HepG2 (cell line): Measurements from ENCODE around the gene FAM53B.

Experiments used
- CREB1 ChIP-seq, 2 experiments: fragments of 450-650 bp in 1 of 2; IDR thresholded peaks; 2 replicates each; pipeline ENCODE4 v1.6.1; 2016 to 2017; ENCODE audit warnings: control low read depth in 1 of 2, mild to moderate bottlenecking in 1 of 2, missing compliant biosample characterization in 1 of 2, missing genetic modification characterization in 1 of 2
- HNRNPLL ChIP-seq: fragments of 200-400 bp; formaldehyde crosslinking; IDR thresholded peaks from 2 replicates; pipeline ENCODE4 v1.6.1; 2017; ENCODE audit warnings: mild to moderate bottlenecking, low read depth, low read length; ENCODE audit not compliant: poor library complexity, severe bottlenecking
- SMARCC2 ChIP-seq: fragments of 450-650 bp; IDR thresholded peaks from 2 replicates; pipeline ENCODE4 v1.6.1; 2017; ENCODE audit warnings: antibody characterized with exemption, mild to moderate bottlenecking
- STAT5B ChIP-seq: sonication (generic); formaldehyde crosslinking; IDR thresholded peaks from 2 replicates; pipeline ENCODE4 v1.4.0; 2020; ENCODE audit warnings: missing genetic modification reagents
- ZBTB1 ChIP-seq: sonication (generic); formaldehyde crosslinking; IDR thresholded peaks from 2 replicates; pipeline ENCODE4 v1.4.0; 2020; ENCODE audit warnings: missing genetic modification reagents, borderline replicate concordance
- ZNF263 ChIP-seq: sonication (generic); formaldehyde crosslinking; IDR thresholded peaks from 2 replicates; pipeline ENCODE4 v1.4.0; 2020; ENCODE audit warnings: missing genetic modification reagents
- ZNF556 ChIP-seq: sonication (generic); formaldehyde crosslinking; IDR thresholded peaks from 2 replicates; pipeline ENCODE4 v1.4.0; 2020; ENCODE audit warnings: mild to moderate bottlenecking, missing genetic modification reagents, borderline replicate concordance
- TF ChIP-seq, protein P1 (sequence below): fragments of 450-650 bp; IDR thresholded peaks from 2 replicates; pipeline ENCODE4 v1.6.1; 2017; ENCODE audit warnings: mild to moderate bottlenecking
- TF ChIP-seq, protein P2 (sequence below): sonication (generic); formaldehyde crosslinking; IDR thresholded peaks from 2 replicates; pipeline ENCODE4 v1.4.0; 2020; ENCODE audit warnings: missing genetic modification reagents
- TF ChIP-seq, protein P3 (sequence below), 2 experiments: fragments of 450-650 bp in 1 of 2; sonication (generic) in 1 of 2; formaldehyde crosslinking in 1 of 2; IDR thresholded peaks; 2 replicates each; pipeline versions ENCODE4 v1.6.1 to v1.8.0; 2016 to 2022; ENCODE audit warnings: antibody characterized with exemption in 1 of 2, mild to moderate bottlenecking in 1 of 2, missing genetic modification reagents in 1 of 2
- TF ChIP-seq, protein P4 (sequence below): sonication (generic); formaldehyde crosslinking; IDR thresholded peaks from 2 replicates; pipeline ENCODE4 v1.5.1; 2020; ENCODE audit warnings: mild to moderate bottlenecking, missing genetic modification reagents, moderate library complexity

DNA sequence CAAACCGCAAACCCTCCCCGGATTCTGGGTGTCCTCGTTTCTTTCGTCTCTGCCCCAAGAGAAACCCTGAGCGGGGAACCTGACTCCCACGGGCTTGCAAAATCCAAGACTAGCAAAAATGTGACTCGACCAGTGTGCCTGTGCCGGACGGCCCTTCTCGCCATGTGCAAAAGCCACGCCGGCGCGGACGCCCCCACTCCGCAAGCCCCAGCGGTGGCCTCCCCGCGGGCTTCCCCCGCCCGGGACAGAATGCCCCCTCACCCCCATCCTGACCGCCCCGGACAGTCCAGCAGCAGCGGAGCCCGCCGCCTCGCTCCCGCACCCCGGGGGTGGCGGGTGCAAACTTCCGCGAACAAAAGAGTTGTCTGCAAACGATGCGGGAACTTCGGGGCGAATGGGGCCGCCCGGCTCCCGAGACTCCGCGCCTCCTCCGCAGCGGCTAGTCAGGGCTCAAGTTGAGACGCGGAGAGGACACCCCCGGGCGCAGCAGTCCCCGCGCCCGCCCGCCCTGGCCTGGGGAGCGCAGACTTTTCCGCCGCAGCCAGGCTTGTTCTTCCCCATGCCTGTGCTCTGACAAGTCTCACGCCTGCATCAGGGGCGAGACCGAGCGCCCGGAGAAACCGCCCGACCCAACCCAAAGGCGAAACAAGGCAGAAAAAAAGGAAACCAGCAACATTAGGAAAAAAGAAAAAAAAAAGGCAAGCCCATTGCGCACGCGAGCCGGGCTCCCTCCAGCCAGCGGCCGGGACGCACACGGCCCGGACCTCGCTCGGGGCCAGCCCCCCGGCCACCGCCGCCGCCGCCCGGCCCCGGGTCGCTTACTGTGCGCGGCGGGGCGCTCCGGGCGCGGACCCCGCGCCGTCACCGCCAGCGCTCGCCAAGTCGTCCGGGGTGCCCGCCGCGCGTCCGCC, 732 bp downstream of the FAM53B start:
- TF ChIP-seq, protein P1, sequence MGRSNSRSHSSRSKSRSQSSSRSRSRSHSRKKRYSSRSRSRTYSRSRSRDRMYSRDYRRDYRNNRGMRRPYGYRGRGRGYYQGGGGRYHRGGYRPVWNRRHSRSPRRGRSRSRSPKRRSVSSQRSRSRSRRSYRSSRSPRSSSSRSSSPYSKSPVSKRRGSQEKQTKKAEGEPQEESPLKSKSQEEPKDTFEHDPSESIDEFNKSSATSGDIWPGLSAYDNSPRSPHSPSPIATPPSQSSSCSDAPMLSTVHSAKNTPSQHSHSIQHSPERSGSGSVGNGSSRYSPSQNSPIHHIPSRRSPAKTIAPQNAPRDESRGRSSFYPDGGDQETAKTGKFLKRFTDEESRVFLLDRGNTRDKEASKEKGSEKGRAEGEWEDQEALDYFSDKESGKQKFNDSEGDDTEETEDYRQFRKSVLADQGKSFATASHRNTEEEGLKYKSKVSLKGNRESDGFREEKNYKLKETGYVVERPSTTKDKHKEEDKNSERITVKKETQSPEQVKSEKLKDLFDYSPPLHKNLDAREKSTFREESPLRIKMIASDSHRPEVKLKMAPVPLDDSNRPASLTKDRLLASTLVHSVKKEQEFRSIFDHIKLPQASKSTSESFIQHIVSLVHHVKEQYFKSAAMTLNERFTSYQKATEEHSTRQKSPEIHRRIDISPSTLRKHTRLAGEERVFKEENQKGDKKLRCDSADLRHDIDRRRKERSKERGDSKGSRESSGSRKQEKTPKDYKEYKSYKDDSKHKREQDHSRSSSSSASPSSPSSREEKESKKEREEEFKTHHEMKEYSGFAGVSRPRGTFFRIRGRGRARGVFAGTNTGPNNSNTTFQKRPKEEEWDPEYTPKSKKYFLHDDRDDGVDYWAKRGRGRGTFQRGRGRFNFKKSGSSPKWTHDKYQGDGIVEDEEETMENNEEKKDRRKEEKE, result no peak
- TF ChIP-seq, protein P2, sequence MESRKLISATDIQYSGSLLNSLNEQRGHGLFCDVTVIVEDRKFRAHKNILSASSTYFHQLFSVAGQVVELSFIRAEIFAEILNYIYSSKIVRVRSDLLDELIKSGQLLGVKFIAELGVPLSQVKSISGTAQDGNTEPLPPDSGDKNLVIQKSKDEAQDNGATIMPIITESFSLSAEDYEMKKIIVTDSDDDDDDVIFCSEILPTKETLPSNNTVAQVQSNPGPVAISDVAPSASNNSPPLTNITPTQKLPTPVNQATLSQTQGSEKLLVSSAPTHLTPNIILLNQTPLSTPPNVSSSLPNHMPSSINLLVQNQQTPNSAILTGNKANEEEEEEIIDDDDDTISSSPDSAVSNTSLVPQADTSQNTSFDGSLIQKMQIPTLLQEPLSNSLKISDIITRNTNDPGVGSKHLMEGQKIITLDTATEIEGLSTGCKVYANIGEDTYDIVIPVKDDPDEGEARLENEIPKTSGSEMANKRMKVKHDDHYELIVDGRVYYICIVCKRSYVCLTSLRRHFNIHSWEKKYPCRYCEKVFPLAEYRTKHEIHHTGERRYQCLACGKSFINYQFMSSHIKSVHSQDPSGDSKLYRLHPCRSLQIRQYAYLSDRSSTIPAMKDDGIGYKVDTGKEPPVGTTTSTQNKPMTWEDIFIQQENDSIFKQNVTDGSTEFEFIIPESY (CRISPR knock-in tag), result no peak
- TF ChIP-seq CREB1 (IDR thresholded peaks at IDR 0.05) (no peak), CREB1 (CRISPR knock-in tag; IDR thresholded peaks at IDR 0.05) (no peak), ZNF263 (no peak), STAT5B (CRISPR knock-in tag) (no peak), ZBTB1 (CRISPR knock-in tag) (no peak), SMARCC2 (no peak), HNRNPLL (peak; percentile 51), ZNF556 (CRISPR knock-in tag) (no peak)
- TF ChIP-seq, protein P3, sequence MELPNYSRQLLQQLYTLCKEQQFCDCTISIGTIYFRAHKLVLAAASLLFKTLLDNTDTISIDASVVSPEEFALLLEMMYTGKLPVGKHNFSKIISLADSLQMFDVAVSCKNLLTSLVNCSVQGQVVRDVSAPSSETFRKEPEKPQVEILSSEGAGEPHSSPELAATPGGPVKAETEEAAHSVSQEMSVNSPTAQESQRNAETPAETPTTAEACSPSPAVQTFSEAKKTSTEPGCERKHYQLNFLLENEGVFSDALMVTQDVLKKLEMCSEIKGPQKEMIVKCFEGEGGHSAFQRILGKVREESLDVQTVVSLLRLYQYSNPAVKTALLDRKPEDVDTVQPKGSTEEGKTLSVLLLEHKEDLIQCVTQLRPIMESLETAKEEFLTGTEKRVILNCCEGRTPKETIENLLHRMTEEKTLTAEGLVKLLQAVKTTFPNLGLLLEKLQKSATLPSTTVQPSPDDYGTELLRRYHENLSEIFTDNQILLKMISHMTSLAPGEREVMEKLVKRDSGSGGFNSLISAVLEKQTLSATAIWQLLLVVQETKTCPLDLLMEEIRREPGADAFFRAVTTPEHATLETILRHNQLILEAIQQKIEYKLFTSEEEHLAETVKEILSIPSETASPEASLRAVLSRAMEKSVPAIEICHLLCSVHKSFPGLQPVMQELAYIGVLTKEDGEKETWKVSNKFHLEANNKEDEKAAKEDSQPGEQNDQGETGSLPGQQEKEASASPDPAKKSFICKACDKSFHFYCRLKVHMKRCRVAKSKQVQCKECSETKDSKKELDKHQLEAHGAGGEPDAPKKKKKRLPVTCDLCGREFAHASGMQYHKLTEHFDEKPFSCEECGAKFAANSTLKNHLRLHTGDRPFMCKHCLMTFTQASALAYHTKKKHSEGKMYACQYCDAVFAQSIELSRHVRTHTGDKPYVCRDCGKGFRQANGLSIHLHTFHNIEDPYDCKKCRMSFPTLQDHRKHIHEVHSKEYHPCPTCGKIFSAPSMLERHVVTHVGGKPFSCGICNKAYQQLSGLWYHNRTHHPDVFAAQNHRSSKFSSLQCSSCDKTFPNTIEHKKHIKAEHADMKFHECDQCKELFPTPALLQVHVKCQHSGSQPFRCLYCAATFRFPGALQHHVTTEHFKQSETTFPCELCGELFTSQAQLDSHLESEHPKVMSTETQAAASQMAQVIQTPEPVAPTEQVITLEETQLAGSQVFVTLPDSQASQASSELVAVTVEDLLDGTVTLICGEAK (IDR thresholded peaks at IDR 0.05), result no peak
- TF ChIP-seq, protein P3 (CRISPR knock-in tag; IDR thresholded peaks at IDR 0.05), result no peak
- TF ChIP-seq, protein P4, sequence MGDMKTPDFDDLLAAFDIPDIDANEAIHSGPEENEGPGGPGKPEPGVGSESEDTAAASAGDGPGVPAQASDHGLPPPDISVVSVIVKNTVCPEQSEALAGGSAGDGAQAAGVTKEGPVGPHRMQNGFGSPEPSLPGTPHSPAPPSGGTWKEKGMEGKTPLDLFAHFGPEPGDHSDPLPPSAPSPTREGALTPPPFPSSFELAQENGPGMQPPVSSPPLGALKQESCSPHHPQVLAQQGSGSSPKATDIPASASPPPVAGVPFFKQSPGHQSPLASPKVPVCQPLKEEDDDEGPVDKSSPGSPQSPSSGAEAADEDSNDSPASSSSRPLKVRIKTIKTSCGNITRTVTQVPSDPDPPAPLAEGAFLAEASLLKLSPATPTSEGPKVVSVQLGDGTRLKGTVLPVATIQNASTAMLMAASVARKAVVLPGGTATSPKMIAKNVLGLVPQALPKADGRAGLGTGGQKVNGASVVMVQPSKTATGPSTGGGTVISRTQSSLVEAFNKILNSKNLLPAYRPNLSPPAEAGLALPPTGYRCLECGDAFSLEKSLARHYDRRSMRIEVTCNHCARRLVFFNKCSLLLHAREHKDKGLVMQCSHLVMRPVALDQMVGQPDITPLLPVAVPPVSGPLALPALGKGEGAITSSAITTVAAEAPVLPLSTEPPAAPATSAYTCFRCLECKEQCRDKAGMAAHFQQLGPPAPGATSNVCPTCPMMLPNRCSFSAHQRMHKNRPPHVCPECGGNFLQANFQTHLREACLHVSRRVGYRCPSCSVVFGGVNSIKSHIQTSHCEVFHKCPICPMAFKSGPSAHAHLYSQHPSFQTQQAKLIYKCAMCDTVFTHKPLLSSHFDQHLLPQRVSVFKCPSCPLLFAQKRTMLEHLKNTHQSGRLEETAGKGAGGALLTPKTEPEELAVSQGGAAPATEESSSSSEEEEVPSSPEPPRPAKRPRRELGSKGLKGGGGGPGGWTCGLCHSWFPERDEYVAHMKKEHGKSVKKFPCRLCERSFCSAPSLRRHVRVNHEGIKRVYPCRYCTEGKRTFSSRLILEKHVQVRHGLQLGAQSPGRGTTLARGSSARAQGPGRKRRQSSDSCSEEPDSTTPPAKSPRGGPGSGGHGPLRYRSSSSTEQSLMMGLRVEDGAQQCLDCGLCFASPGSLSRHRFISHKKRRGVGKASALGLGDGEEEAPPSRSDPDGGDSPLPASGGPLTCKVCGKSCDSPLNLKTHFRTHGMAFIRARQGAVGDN (CRISPR knock-in tag), result peak; percentile 52
